Measurements from ENCODE around the gene FMO4.
"Not testable (repeated sequence)": the region's sequence is repeated elsewhere in the genome, so short reads cannot be mapped to it uniquely, and the experiment has no call there.

The FMO4 gene

DNA sequence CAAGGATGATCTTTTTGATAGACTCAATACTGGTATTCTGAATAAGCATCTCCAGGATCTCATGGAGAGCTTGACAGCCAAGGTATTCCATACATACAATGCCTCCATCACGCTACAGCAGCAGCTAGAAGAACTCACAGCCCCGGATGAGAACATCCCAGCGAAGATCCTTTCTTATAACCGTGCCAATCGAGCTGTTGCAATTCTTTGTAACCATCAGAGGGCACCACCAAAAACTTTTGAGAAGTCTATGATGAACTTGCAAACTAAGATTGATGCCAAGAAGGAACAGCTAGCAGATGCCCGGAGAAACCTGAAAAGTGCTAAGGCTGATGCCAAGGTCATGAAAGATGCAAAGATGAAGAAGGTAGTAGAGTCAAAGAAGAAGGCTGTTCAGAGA is 25.4 kb downstream of the FMO4 start:
- not testable (repeated sequence) for DNase-seq

DNA sequence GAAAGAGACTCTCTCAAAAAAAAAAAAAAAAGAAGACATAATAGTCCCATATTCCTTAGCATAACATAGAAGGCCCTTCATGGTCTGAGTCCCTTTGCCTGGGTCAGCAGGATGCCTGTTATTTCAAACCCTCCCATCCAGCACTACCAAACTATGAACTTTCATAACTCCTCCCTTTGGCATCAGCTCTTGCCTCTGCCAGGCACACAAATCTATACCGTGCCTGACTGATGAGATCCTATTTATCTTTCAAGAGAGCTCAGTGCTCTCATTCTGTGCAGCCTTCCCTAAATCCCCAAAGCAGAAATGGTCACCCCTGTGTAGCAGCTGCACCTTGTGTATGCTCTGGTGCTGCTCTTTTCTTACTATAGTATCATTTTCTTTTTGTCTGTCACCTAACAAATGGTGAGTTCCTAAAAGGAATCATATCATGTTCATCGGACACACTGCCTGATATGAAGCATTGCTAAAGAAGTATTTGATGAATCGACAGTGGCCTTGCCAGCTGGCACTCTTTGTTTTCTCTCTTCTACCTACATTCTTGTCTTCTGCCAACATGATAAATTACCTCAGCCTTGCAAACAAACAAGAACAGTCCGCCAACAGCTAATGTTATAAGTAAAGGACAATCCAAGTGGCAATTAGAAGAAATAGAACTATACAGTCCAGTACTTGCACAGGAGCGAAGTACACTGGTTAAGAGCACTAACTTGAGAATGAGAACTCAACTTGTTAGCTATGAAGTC is 29.9 kb downstream of the FMO4 start:
- no peak for DNase-seq

DNA sequence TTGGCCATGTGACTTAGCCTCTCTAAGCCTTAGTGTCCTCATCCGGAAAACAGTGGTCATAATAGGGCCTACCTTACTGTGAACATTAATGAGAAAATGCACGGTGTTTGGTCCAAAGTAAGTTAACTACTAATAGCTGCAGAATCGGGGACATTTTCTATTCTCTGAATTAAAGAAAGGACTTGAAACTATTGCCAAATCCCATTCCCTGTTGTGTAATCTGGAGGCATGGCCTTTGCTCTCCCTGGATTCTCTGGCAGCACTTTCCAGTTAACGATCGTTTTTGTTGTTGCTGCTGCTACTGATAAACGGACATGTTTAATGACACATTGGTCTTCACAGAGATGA is 30.5 kb downstream of the FMO4 start:
- no peak for DNase-seq

DNA sequence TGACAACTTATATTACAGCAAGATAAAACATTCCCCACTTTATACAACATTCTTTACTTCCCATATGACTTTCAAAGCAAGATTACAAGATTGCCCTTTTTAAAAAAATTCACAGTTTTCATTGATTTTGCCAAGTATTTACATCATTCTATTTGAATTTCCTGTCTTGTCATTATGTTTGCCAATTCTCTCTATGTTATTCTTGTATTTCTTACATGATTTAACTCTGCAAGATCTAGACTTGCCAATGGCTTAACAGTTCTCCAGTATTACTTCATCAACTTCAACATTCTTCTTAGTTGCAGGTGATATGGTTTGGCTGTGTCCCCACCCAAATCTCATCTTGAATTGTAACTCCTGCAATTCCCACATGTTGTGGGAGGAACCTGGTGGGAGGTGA is 31.6 kb downstream of the FMO4 start:
- DNase-seq = no peak

DNA sequence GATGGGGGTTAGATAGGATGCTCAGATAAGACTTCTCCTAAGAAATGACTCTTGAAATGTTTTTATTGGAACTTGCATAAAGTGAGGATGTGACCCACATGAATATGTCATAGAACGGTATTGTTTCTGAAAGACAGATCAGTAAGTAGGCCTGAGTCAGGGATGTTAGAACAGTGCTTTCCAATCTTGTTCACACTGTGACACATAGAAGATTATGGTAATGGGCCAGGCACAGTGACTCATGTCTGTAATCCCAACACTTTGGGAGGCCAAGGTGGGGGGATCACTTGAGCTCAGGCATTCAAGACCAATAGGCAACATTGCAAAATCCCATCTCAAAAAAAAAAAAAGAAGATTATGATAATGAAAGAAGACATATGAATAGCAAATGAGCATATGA is 32.9 kb downstream of the FMO4 start:
- no peak for DNase-seq

GRCh38 chr1:171350594-171350993 is 36.6 kb downstream of the FMO4 start:
- DNase-seq = no peak

- DNase-seq = no peak
Measured at GRCh38 chr1:171351961-171352360, 38.0 kb downstream of the FMO4 start.

DNA sequence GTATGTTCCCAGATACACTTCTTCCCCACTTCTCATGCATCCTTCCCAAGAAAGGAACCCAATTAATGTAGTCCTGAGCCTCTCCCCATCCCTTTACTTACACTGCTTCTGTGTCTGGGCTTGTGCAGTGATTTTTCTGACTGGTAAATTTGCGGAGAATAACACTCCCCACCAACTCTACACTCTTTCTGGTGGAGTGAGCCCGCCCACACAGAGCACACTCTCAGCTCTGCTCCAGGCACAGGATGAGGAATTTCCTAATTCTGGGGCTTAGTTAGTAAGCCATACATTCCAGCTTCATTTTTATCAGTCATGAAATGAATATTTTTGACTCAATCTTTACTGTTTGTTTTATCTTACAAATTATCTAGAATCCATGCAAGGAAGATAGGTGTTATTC is 38.6 kb downstream of the FMO4 start:
- no peak for DNase-seq

GRCh38 chr1:171355727-171356126 is 41.7 kb downstream of the FMO4 start:
- peak; percentile 75 for DNase-seq

DNA sequence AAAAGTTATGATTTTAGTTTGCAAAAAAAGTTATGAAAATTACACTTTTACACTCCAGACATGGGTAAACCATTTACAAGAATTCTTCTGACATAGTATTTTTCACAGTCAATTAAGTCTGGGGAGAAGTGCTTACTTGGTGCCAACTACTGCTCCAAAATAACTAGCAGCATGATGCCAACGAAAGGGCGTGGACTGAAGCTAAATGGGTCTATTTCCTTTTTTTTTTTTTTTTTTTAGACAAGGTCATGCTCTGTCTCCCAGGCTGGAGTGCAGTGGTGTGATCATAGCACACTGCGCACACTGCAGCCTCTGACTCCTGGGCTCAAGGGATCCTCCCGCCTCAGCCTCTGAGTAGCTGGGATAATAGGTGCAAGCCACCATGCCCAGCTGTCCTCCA is 43.2 kb downstream of the FMO4 start:
- no peak for DNase-seq

DNA sequence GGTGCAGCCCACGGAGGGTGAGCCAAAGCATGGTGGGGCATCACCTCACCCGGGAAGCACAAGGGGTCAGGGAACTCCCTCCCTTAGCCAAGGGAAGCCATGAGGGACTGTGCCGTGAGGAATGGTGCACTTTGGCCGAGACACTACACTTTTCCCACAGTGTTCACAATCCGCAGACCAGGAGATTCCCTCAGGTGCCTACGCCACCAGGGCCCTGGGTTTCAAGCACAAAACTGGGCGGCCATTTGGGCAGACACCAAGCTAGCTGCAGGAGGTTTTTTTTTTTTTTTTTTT is 45.3 kb downstream of the FMO4 start:
- DNase-seq = not testable (repeated sequence)

- DNase-seq = peak; percentile 14
Measured at GRCh38 chr1:171359731-171360527, 45.9 kb downstream of the FMO4 start.

GRCh38 chr1:171366085-171366484 is 52.1 kb downstream of the FMO4 start:
- DNase-seq = no peak

GRCh38 chr1:171366816-171367215 is 52.8 kb downstream of the FMO4 start:
- no peak for DNase-seq

DNA sequence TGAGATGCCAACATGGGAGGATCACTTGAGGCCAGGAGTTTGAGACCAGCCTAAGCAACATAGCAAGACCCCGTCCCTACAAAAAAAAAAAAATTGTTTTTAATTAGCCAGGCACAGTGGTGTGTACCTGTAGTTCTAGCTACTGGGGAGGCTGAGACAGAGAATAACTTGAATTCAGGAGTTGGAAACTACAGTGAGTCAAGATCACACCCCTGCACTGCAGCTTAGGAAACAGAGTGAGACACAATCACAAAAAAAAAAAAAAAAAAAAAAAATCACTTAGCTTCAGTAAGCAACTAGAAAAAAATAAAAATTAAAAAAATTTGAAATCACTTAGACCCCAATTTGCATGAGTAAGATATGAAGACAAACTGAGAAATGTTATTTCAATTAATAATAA is 53.5 kb downstream of the FMO4 start:
- DNase-seq = no peak

- DNase-seq = no peak
Measured at GRCh38 chr1:171372418-171373084, 58.6 kb downstream of the FMO4 start.

- not testable (repeated sequence) for DNase-seq
Measured at GRCh38 chr1:171373357-171374122, 59.6 kb downstream of the FMO4 start.

DNA sequence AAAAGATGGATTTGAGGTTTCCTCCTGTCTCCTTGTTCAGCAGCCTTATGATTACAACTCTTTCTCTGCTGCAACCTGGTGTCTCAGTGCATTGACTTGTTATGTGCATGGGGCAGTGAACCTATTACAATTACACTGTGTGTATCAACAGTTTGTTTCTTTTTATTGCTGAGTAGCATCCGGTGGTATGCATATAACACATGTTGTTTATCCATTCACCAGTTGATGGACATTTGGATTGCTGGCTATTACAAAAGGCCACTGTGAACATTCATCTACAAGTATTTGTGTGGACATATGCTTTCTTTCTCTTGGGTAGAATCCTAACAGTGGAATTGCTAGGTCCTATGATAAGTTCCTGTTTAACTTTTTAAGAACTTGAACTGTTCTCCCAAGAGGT is 65.9 kb downstream of the FMO4 start:
- no peak for DNase-seq

DNA sequence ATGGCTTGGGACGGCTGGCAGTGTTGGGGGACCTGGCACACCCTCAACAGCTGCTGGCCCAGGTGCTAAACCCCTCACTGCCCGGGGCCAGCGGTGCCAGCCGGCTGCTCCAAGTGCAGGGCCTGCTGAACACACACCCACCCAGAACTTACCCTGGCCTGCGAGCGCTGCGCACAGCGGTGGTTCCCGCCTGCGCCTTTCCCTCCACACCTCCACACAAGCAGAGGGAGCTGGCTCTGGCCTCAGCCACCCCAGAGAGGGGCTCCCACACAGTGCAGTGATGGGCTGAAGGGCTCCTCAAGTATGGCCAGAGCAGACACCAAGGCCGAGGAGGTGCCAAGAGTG is 67.9 kb downstream of the FMO4 start:
- DNase-seq = no peak

- DNase-seq = no peak
Measured at GRCh38 chr1:171384496-171384895, 70.5 kb downstream of the FMO4 start.

GRCh38 chr1:171389171-171389570 is 75.2 kb downstream of the FMO4 start:
- peak; percentile 79 for DNase-seq

DNA sequence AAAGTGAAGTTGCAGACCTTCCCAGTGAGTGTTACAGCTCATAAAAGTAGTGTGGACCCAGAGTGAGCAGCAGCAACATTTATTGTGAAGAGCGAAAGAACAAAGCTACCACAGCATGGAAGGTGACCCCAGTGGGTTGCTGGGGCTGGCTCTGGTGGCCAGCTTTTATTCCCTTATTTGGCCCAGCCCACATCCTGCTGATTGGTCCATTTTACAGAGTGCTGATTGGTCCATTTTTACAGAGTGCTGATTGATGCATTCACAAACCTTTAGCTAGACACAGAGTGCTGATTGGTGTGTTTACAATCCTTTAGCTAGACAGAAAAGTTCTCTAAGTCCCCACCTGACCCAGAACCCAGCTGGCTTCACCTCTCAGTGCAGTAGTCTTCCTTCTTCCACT is 76.8 kb downstream of the FMO4 start:
- DNase-seq = not testable (repeated sequence)

All from EL (cell line).